Measurements from ENCODE around the gene STN1.
"Not testable (repeated sequence)": the region's sequence is repeated elsewhere in the genome, so short reads cannot be mapped to it uniquely, and the experiment has no call there.

The STN1 gene

DNA sequence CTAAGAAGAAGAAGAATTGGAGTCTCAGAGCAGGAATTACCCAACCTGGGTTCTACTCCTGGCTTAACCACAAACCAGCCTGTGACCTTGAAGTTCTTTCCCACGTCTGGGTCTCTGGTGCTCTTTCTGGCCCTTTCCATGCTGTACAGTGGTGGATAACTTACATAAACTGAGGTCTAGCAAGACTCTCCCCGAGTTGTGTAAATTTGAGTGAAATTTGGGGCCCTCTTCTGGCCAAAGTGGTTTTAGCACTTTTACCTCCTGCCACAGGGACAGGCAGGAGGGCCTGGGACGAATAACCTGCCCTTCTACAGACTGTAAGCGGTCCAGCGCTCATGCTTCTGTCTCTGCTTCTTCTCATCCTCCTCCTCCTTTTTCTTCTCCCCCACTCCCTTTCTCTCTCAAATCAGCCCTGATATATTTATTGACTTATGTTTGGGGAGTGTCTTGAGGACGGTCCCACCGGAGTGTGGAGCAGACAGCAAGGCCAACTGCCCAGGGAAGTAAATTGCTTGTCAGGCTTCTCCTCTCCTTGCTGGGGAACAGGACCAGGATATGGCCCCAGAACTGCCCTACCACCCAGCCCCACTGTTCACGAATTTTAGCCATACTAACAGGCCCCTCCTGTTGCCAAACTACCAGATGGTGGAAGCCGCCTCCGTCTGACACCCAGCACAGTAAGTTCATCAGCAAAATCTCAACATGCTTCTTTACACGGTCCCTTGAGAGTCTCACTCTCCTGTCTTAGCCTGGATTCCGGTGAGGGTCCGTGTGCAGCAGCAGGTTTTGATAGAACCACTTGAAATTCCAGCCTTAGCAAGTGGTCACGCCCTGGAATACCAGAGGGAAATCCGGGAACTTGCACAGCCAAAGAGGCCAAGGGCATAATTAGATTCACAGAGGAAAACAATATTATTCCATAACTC, 58.6 kb downstream of the STN1 start:
- DNase-seq, result peak; percentile 6 to 25

- no peak for DNase-seq
Observed at GRCh38 chr10:103858360-103858759, 59.6 kb downstream of the STN1 start.

GRCh38 chr10:103856797-103857170, 61.2 kb downstream of the STN1 start:
- DNase-seq, result no peak

- no peak for DNase-seq
Observed at GRCh38 chr10:103855852-103856796, 61.9 kb downstream of the STN1 start.

GRCh38 chr10:103855424-103855823, 62.6 kb downstream of the STN1 start, which contains the start of gene SH3PXD2A:
Gene SH3PXD2A (minus strand): TSS chr10:103855576. CDS start chr10:103855266, 310 bp downstream.
- DNase-seq, result no peak

DNA sequence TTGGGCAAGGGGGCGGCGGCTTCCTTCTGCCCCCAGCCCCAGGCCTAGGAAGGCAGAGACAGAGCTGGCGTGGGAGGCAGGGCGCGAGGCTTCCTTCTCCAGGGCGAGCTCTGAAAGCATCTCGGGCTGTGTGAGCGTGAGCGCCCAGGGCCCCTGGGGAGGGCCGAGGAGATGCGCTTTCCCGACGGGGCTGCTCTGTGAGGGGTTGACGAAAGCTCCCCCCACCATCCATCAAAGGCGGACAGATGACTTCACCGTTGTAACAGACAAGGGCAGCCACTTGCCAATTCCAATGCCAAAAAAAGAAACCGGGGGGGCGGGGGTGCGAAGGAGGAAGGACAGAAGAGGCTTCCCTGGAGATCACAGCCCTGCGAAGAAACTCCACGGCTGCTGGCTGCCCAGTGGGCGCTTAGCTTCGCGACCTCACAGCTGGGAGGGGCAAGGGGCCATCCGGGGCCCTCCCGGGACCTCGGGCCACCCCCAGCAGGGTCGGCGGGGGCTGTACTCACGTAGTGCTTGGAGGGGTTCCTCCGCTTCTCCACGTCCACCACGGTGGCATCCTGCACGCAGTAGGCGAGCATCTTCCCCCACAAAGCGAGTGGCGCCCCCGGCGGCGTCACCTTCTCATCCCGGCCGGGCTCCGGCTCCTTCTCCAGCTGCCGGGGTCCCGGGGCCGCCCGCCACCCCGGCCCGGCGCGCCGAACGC, 63.1 kb downstream of the STN1 start:
- DNase-seq, result no peak

- DNase-seq, result no peak
Observed at GRCh38 chr10:103854265-103854685, 63.7 kb downstream of the STN1 start.

- DNase-seq, result no peak
Observed at GRCh38 chr10:103853428-103854264, 64.3 kb downstream of the STN1 start.

DNA sequence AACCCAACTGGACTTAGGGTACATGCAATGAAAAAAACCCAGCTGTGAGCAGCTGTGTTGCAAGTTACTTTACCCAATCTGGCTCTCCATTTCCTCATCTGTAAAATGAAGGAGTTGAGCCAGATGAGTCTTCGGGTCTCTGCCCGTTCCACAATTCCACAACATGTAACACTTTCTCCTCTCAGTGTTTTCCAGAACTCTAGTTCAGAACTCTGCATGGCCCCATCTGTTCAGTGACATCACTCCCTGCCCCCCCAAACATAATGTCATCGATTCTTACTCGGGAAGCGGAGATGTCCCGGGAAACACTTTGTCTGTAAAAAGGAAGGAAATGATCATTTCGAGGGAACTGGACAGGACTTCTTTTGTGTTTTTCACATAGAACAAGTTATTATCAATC, 65.1 kb downstream of the STN1 start:
- no peak for DNase-seq

DNA sequence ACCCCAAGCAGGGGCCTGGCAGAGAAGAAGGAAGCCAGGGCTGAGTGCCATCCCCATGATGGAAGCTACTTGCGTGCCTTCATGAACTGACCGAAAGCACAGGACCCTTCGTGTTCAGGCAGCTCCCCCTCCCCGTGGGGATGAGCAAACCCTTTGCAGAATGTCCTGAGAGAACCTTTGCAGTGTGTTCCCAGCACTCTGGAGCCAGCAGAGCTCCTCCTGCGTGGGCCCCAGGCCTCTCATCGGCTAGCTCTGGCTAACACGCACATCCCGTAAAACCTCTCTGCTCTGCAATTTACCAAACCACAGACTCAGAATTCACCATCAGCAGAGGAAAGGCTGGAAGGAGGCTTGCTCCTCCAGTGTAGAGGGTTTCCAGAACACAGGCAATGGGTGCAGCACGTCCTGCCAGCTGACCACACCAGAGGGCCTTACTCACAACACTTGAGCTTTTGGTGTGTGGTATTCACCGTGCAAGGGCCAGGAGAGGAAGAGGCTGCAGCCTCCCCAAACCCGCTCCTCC, 65.7 kb downstream of the STN1 start:
- DNase-seq, result no peak

DNA sequence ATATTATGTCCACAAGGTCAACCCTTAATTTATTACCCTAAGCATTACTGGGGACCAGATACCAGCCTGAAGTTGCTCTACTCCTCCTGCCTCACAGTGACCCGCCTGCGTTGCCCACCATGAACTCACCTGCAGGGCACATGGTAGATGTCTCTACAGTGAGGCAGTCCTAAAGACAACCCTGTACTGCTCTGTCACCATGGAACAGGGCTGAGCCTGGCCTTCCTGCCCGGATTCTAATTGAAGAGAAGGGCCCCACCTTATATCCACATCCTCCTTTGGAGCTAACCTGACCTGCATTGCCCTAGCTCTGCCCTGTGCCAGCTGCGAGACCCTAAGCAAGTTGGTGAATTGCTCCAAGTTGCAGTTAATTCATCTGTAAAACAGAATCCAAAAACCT, 66.7 kb downstream of the STN1 start:
- no peak for DNase-seq

DNA sequence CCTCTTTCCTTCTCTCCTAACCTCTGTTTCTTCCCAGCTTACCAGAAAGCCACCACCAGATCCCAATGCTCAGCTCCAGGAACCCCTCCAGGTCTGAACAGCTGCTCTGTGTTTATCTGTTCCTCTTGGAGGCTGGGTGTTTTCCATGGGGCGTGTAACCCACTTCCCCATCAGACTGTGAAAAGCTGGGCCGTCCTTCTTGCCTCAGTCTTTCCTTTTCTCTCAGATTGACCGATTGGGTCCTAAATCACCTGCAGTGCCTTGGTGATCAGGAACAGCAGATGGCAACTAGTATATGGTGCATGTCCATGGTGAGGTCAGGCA, 67.5 kb downstream of the STN1 start:
- no peak for DNase-seq

DNA sequence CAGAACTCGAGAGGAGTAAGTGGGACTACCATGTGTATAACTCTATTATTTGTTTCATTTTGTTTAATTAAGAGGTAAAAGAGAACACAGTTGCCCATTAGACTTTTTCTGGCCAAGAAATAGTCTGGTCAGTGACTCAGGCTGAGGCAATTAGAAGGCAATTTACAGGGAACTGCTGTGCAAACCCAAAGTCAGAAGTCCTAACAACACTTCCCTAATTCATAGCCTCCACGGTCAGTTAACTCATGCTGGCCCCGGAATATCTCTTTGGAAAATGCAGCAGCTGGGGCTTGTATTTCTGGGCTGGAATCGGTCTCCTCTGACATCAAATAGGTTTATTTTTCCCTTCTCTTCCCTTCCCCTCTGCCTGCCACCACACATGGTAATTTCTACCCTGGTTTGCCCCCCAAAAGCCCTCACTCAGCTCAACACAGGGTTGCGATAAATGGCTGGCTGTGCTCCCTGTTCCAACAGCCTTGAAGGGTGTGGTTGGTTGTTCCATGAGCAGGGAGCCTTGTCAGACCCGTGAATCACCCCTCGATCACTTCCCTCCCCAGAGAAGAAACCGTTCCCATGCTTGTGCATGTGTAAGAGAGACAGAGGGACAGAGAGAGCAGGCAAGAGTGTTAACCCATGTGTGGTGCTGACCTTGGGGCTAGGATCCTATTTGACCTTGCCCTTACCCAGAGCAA, 68.0 kb downstream of the STN1 start:
- no peak for DNase-seq

- no peak for DNase-seq
Observed at GRCh38 chr10:103849212-103849877, 68.6 kb downstream of the STN1 start.

GRCh38 chr10:103847909-103848468, 70.0 kb downstream of the STN1 start:
- no peak for DNase-seq

- DNase-seq, result no peak
Observed at GRCh38 chr10:103847346-103847745, 70.6 kb downstream of the STN1 start.

DNA sequence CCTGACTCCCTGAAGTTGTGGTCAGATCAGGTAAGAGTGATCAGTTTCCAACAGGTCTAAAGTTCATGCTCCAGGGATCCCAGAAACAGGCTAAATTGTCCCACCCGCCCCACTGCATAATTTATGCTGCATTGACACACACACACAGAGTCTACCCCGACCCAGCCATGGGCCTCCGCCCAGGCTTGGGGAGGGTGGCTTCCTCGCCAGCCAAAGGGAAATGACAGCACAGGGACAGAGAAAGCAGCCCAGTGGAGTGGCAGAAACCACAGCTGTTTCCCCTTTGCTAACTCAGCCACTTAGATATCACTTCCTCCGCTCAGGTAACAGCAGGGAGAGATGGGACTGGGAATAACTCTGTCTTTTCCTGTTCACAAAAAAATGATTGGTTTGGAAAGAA, 72.0 kb downstream of the STN1 start:
- peak in 1 of 2 donors; percentile 76 for DNase-seq

- DNase-seq, result not testable (repeated sequence)
Observed at GRCh38 chr10:103845346-103845745, 72.6 kb downstream of the STN1 start.

DNA sequence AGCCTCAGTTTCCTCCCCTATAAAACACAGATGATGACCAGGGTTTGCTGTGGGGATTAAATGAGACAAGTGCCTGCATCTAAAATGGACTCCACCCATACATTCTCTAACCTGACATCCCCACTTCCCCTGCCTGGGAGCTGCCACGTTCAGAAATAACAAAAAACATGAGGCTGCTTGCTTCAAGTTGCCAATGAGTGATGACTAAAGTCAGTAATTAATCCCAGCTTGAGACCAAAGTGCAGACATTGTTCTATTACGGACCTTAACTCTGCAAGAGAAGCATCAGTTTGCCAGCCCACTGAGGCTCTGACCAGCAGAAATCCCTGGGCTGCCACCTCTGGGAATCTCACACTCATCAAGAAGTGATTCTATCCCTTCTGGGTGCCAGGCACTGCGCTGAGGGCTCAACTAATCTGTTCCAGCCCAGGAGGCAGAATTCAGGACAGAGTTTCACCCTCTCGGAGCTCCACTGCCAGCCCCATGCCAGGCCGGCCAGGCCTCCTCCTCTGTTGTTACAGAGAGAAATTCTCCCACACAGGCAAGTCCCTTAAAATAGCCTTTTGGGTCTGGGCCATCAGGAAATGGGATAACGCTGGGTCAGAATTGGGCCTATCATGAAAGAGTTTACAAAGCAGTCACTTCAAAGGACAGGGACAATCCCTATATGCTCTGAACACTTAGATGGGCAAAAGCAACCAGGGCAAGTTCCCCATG, 74.0 kb downstream of the STN1 start:
- DNase-seq, result no peak

DNA sequence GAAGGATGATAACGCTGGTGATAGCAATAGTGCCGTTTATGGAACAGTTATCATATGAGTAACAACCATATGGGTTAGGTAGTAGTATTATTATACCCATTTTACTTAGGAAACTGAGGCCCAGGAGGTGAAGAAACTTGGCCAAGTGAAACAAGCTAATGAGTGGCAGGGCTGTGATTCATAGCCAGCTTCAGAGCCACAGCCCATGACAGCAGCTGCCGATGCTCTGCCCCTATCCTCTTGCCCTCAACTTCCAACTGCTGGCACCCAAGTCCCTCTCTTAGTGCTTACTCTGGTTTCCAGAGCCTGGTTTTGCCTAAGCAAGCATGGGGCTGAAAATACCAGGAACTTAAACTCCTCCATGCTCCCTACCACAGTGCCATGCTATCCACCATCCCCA, 74.9 kb downstream of the STN1 start:
- no peak for DNase-seq
